GM20000 (cell line): ENCODE data around the gene RCOR2.
A peak's percentile ranks its signal among the peaks of the same experiment; 100 is the strongest.

Experiments used
- DNase-seq: peaks from one replicate; pipeline ENCODE4 v3.0.0; 2012; ENCODE audit warnings: low spot score
- TF ChIP-seq, protein P1 (sequence below): IDR thresholded peaks from 2 replicates; pipeline ENCODE4 v1.5.1; 2012; ENCODE audit warnings: mild to moderate bottlenecking, control low read depth; ENCODE audit errors: extremely low read depth, missing control alignments

The RCOR2 gene

DNA sequence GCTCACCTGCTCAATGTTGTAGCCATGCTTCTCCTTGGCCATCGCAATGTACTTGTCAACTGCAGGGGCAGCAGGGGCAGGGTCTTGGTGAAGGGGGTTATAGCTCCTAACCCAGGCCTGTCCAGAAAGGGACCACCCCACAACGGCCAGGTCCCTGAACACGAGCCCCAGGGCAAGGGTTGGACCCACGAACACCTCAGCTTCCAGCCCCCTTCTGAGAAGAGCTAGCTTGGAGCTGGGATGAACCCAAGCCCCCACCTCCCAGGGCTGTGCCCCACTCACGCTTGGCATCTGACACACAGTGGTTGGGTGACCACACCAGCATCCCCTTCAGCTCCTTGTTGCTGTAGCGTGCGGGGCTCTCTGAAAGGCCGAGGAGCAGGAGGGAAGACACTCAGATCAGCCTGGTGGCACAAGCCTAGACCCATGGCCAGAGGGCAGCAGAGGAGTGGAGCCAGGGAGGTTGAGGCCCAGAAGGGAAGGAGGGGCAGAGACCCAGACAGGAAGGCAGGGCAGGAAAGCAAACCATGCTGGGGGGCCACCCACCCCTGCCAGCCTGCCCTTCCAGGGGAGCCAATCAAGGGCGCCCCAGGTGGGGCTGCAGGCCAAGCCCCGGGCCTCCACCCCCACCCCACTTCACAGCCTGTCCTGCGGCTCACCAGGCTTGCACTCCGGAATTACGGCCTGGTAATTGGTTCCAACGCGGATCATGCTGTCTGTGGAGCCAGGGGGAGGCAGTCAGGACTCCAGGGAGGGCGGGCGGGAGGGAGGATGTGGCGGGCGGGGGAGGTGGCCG, 1.9 kb downstream of the RCOR2 start:
- peak; percentile 44 for DNase-seq
- TF ChIP-seq, protein P1, sequence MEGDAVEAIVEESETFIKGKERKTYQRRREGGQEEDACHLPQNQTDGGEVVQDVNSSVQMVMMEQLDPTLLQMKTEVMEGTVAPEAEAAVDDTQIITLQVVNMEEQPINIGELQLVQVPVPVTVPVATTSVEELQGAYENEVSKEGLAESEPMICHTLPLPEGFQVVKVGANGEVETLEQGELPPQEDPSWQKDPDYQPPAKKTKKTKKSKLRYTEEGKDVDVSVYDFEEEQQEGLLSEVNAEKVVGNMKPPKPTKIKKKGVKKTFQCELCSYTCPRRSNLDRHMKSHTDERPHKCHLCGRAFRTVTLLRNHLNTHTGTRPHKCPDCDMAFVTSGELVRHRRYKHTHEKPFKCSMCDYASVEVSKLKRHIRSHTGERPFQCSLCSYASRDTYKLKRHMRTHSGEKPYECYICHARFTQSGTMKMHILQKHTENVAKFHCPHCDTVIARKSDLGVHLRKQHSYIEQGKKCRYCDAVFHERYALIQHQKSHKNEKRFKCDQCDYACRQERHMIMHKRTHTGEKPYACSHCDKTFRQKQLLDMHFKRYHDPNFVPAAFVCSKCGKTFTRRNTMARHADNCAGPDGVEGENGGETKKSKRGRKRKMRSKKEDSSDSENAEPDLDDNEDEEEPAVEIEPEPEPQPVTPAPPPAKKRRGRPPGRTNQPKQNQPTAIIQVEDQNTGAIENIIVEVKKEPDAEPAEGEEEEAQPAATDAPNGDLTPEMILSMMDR: no peak

DNA sequence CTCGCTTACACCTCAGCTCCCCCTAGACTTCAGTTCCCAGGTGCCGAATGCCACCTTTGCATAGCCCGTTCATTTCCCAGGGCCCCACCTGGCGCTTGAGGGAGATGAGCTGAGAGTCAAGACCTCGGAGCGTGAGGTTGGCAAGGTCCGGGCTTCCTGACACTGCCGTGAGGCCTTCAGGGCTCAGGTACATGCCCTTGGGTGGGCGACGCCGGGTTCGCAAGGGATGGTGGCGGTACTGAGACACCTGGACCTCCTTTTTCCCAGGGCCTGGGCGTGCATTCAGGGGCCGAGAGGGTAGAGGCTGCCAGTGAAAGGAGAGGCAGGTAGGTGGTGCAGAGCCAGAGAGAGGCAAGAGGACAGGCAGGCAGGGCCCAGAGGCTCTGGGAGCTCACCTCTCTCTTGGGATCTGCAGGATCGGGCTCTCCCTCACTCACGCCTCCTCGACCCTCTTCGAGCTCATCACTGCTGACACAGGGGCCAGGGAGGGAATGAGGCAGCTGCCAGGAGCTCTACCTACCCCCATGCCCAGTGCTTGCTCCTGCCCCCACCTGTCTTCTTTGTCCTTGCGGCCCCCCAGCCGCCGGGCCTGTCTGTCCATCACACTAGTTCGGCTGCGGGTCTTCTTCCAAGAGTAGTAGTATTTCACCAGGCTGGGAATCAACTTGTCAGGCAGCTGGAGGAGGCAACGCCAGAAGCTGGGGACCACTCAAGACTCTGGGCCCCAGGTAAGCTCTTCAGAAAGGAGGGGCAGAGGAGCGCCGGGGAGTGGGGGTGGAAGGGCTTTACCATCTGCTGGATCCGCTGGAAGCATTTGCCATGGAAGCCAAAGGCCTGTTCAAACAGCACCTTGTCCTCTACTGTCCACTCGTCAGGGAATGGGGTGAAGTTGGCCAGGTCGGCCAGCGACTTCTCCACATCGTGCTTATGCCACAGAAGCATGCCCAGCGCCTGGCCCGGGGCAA, 2.8 kb downstream of the RCOR2 start:
- TF ChIP-seq, protein P1: no peak
- DNase-seq: peak; percentile 33

DNA sequence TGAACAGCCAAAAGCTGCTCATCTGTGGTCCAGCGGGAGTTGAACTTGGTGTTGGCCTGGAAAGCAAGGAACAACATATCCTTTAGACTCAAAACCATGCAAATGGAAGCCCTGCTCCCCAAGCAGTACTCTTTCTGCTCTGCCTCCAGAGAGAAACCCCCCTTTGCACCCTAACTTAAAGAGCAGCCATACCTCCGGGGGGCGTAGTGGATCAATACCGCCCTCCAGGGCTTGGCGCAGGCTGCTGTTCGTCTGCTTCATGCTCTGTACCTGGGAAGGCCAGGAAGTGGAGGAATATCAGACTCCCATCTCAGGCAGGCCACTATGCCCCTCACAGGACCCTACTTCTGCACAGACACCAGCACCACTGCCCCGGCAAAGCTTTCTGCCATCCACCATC, 4.3 kb downstream of the RCOR2 start:
- TF ChIP-seq, protein P1: no peak
- DNase-seq: peak; percentile 31

DNA sequence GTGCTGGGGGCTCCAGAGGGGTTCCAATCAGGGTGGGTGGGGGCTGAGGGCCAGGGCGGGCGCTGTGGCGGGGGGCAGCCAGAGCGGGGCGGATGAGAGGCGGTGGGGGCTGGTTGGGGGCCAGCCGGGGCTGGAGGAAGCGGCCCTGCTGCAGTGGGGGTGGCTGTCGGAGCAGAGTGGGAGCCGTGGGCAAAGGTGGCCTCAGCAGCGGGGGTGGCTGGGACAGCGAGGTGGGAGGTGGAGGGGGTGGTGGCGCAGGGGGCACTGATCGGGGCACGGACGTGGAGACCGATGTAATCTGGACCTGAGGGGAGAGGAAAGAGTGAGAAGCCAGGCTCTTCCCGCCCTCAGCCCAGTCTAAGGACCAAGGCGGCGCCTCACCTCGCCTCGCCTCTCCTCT, 5.1 kb downstream of the RCOR2 start:
- TF ChIP-seq, protein P1: no peak

DNA sequence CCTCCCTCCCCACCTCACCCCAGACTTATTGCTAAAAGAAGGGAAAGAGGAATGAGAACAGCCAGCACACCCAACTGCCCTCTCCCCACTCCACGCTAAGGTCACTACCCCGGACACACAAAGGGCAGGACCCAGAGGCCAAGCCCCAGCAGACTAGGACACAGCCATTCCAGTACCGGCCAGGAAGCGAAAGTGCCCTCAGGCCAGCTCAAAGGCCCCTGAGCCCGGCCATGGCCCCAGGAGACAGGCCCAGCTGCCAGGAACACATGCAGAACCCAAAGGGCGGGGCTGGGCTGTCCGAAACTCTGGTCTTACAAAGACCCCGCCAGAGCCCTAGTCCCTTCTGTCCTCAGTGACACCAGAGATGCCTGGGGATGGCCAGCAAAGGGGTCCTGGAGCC, 5.5 kb downstream of the RCOR2 start:
- TF ChIP-seq, protein P1: no peak
- peak; percentile 32 for DNase-seq

More for the DNA sequence above, 5.1 kb downstream of the RCOR2 start:
- DNase-seq: peak; percentile 21

DNA sequence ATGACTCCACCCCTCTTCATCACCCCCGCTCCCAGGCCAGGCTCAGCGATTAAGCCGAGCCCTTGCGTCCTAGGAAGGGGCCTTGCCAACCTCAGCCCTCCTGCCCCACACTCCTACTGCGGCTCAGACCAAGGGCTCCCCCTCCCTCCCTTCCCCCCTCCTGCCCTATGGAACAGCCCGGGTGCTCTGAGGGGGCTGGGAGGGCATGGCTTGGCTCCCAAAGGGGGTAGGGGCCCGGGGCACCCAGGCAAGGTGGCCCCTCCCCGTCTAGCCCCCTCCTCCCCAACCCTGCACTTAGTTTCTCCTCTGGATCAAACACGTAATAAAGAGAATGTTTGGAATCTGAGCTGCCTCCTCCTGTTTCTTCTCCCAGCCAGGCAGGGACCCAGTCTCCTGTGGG, 6.3 kb downstream of the RCOR2 start:
- TF ChIP-seq, protein P1: no peak
- DNase-seq: peak; percentile 19
